Measurements from ENCODE around the gene PODNL1. TPM values are rescaled to one million over a fixed set of nuclear protein-coding genes. Genes with fewer than 3 reads are reported as not detected.

PODNL1 gene
- total RNA-seq, 1 donor: not detected

GRCh38 chr19:13906910-13907309 lies 31.3 kb downstream of the PODNL1 start:
- Histone ChIP-seq H3K9me3 (ENCODE audit: low read depth, low read length) (no peaks in the 10 kb centered on the region), H3K27me3 (ENCODE audit: insufficient read depth, low read length) (no peaks in the 10 kb centered on the region), H3K4me3 (ENCODE audit: low read length) (no peak overlapping the region), H3K4me1 (ENCODE audit: insufficient read depth, low read length) (peaks cover 22% of the 10 kb centered on the region)

GRCh38 chr19:13906521-13906904 lies 31.7 kb downstream of the PODNL1 start:
- Histone ChIP-seq H3K4me3 (ENCODE audit: low read length) (peak overlapping the region; percentile 72), H3K9me3 (ENCODE audit: low read depth, low read length) (no peaks in the 10 kb centered on the region)

DNA sequence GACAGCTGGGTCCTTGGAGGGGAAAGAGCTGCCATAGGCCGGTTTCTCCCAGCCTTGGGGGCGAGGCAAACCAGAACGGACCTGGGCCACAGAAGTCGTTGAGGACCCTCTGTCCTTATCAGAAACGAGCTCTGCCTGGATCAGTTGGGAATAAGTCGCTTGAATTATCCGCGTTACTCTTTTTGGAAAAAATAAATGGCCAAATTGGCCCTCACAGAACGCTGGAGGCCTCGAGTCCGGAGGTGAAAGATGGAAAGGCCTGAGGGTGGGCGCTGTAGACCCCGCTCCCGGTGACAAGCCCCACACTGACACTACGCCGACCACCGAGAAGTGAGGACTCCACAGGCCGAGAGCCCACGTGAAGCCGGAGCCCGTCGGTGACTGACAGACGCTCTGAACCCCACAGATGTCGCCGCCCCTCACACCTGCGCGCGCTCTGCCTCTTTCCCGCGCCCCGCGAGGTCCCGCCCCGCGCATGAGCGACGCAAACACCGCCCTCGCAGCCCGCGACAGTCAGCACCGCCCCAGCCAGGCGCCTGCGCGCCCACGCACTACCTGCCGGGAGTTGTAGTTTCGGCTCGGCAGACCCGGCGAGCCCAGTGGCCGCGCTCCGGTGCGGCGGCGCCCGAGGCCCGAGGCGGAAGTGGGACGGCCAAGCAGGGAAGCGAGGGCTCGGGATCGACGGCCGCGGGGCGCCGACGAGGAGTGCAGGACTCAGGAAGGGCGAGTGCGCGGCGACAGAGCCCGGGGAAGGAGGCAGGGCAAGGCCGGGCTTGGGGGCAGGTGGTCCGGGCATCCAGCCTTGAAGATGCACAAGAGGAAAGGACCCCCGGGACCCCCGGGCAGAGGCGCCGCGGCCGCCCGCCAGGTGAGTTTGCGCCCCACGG lies 32.3 kb downstream of the PODNL1 start, which contains the start of the genes BRME1 and CC2D1A:
Gene BRME1, minus strand, starts transcription at position 484 of the 887 bp plus-strand sequence. CDS start 1,225 bp downstream, outside the sequence.
Gene CC2D1A, plus strand, starts transcription at position 568 of the 887 bp plus-strand sequence. Its CDS starts 241 bp downstream, at position 809.
- Histone ChIP-seq H3K4me1 (ENCODE audit: insufficient read depth, low read length) (peaks cover 22% of the 10 kb centered on the region), H3K9me3 (ENCODE audit: low read depth, low read length) (no peaks in the 10 kb centered on the region), H3K27me3 (ENCODE audit: insufficient read depth, low read length) (no peaks in the 10 kb centered on the region), H3K4me3 (ENCODE audit: low read length) (peak within 1 kb of the TSS; percentile 72)

More at GRCh38 chr19:13906521-13906904, 31.7 kb downstream of the PODNL1 start:
- H3K27me3 ChIP-seq (ENCODE audit: insufficient read depth, low read length): no peaks in the 10 kb centered on the region
- H3K4me1 ChIP-seq (ENCODE audit: insufficient read depth, low read length): peaks cover 22% of the 10 kb centered on the region

DNA sequence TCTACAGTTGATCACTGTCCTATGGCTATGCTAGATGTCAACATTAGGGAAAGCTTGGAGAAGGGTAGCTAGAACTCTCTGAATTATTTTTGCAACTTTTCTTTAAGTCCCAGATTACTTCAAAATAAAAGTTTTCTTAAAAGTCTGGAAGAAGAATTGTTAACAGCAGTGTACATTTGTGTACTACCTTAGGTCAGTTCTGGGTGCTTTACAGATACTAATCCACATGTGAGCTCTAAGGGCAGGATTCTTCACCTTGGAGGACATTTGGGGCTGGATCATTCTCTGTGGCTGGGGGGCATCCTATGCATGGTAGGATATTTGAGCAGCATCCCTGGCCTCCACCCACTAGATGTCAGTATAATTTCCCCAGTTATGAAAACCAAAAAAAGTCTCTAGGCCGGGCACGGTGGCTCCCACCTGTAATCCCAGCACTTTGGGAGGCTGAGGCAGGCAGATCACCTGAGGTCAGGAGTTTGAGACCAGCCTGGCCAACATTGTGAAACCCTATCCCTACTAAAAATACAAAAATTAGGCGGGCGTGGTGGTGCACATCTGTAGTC lies 35.1 kb downstream of the PODNL1 start:
- Histone ChIP-seq H3K27me3 (ENCODE audit: insufficient read depth, low read length) (no peaks in the 10 kb centered on the region), H3K9me3 (ENCODE audit: low read depth, low read length) (no peaks in the 10 kb centered on the region), H3K4me1 (ENCODE audit: insufficient read depth, low read length) (peaks cover 22% of the 10 kb centered on the region), H3K4me3 (ENCODE audit: low read length) (no peak overlapping the region)

DNA sequence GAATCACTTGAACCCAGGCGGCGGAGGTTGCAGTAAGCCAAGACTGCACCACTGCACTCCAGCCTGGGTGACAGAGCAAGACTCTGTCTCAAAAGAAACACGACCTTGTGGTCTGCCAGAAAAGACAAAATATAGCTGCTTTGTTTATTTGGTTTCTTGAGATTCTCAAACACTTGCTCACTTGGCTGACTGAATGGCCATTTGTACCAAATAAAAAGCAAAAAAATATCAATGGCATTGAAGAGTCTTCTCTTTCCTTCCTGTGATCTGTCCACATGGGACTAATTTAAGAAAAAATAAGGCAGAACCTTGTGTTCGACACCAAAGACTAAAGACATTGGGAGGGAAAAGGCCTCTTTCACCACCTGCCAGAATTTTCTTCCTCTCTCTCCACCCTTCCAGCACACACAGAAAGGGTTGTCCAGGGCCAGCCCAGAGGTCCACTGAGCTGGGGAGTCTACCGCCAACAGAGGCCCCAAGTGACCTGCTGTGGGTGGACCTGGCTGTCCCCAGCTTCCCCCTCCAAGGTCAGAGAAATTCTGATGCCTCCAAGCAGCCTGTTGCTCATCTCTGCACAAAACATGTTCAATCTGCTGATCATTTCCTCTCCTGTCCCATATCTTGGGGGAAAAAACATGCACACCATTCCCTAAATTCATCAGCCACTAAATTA lies 38.2 kb downstream of the PODNL1 start:
- Histone ChIP-seq H3K9me3 (ENCODE audit: low read depth, low read length) (no peaks in the 10 kb centered on the region), H3K4me3 (ENCODE audit: low read length) (no peak overlapping the region), H3K27me3 (ENCODE audit: insufficient read depth, low read length) (no peaks in the 10 kb centered on the region), H3K4me1 (ENCODE audit: insufficient read depth, low read length) (peaks cover 6% of the 10 kb centered on the region)

DNA sequence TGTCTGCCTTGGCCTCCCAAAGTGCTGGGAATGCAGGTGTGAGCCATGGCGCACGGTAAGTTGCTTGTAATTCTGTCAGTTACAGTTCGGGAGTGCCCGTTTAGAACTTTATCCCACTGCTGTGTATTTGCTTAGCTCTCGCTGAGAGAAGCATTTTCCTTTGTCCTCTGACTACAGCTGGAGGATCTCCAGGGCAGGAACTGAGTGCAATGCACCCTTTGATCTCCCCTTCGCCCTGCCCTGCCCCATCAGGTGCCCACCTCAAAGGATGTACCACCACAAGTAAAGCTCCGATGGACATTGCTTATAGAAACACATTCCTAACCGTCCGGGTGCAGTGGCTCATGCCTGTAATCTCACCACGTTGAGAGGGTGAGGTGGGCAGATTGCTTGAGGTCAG lies 38.8 kb downstream of the PODNL1 start:
- Histone ChIP-seq H3K9me3 (ENCODE audit: low read depth, low read length) (no peaks in the 10 kb centered on the region), H3K27me3 (ENCODE audit: insufficient read depth, low read length) (no peaks in the 10 kb centered on the region), H3K4me3 (ENCODE audit: low read length) (no peak overlapping the region), H3K4me1 (ENCODE audit: insufficient read depth, low read length) (peaks cover 6% of the 10 kb centered on the region)

- Histone ChIP-seq H3K4me1 (ENCODE audit: insufficient read depth, low read length) (no peaks in the 10 kb centered on the region), H3K27me3 (ENCODE audit: insufficient read depth, low read length) (no peaks in the 10 kb centered on the region), H3K9me3 (ENCODE audit: low read depth, low read length) (no peaks in the 10 kb centered on the region), H3K4me3 (ENCODE audit: low read length) (no peak overlapping the region)
Observed at GRCh38 chr19:13896227-13896626, 42.0 kb downstream of the PODNL1 start.

GRCh38 chr19:13894552-13894951 lies 43.7 kb downstream of the PODNL1 start:
- no peak overlapping the region for H3K4me3 ChIP-seq (ENCODE audit: low read length)
- H3K4me1 ChIP-seq (ENCODE audit: insufficient read depth, low read length): no peaks in the 10 kb centered on the region
- no peaks in the 10 kb centered on the region for H3K27me3 ChIP-seq (ENCODE audit: insufficient read depth, low read length)
- H3K9me3 ChIP-seq (ENCODE audit: low read depth, low read length): no peaks in the 10 kb centered on the region

- Histone ChIP-seq H3K4me1 (ENCODE audit: insufficient read depth, low read length) (no peaks in the 10 kb centered on the region), H3K4me3 (ENCODE audit: low read length) (no peak overlapping the region), H3K27me3 (ENCODE audit: insufficient read depth, low read length) (no peaks in the 10 kb centered on the region), H3K9me3 (ENCODE audit: low read depth, low read length) (no peaks in the 10 kb centered on the region)
Observed at GRCh38 chr19:13892870-13893269, 45.3 kb downstream of the PODNL1 start.

DNA sequence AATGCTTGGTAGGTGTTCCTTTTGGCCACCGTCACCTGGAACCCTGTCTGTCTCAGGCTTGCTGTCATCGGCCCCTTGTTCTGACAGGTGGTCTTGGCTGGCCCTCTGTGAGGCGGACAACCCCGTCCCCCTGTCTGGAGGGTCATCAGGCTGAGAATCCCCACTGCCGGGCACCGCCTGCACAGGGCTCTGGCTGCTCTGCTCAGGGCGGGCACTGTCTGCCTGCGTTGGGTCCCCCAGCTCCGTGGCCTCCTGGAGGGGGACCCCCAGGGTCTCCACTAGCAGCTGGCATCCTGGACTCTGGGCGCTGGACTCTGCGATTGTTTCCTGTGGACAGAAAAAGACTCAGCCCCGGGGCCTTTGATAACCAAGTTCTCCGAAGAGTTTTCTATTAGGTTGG lies 48.1 kb downstream of the PODNL1 start:
- Histone ChIP-seq H3K27me3 (ENCODE audit: insufficient read depth, low read length) (no peaks in the 10 kb centered on the region), H3K4me3 (ENCODE audit: low read length) (no peak overlapping the region), H3K4me1 (ENCODE audit: insufficient read depth, low read length) (peaks cover 14% of the 10 kb centered on the region), H3K9me3 (ENCODE audit: low read depth, low read length) (no peaks in the 10 kb centered on the region)

- Histone ChIP-seq H3K4me1 (ENCODE audit: insufficient read depth, low read length) (peaks cover 17% of the 10 kb centered on the region), H3K27me3 (ENCODE audit: insufficient read depth, low read length) (no peaks in the 10 kb centered on the region), H3K9me3 (ENCODE audit: low read depth, low read length) (no peaks in the 10 kb centered on the region), H3K4me3 (ENCODE audit: low read length) (no peak overlapping the region)
Observed at GRCh38 chr19:13888281-13888680, 49.9 kb downstream of the PODNL1 start.

- Histone ChIP-seq H3K27me3 (ENCODE audit: insufficient read depth, low read length) (no peaks in the 10 kb centered on the region), H3K4me3 (ENCODE audit: low read length) (no peak overlapping the region), H3K4me1 (ENCODE audit: insufficient read depth, low read length) (peaks cover 25% of the 10 kb centered on the region)
Observed at GRCh38 chr19:13887517-13887916, 50.7 kb downstream of the PODNL1 start.

DNA sequence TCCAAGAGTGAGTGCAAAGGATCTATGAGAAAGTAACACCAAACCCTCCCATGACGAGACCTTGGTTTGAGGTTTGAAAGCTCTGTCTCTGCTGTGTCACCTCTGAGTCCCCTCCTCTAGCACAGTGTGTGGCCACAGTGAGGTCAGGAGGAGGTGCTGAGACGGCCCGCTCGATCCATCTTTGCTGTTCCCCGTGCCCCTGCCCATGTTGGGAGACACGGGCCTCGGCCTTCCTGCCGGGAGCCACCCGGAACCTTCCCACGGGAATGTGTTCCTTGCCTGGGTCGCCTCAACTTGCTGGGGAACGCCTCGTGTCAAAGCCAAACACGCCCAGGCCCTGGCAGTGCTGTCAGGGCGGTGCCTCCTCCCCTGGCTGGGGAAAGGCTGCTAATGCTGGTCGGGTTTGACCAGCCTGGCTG lies 51.2 kb downstream of the PODNL1 start:
- H3K9me3 ChIP-seq (ENCODE audit: low read depth, low read length): no peaks in the 10 kb centered on the region
- no peaks in the 10 kb centered on the region for H3K27me3 ChIP-seq (ENCODE audit: insufficient read depth, low read length)
- no peak overlapping the region for H3K4me3 ChIP-seq (ENCODE audit: low read length)
- H3K4me1 ChIP-seq (ENCODE audit: insufficient read depth, low read length): peaks cover 30% of the 10 kb centered on the region

More at GRCh38 chr19:13887517-13887916, 50.7 kb downstream of the PODNL1 start:
- no peaks in the 10 kb centered on the region for H3K9me3 ChIP-seq (ENCODE audit: low read depth, low read length)

DNA sequence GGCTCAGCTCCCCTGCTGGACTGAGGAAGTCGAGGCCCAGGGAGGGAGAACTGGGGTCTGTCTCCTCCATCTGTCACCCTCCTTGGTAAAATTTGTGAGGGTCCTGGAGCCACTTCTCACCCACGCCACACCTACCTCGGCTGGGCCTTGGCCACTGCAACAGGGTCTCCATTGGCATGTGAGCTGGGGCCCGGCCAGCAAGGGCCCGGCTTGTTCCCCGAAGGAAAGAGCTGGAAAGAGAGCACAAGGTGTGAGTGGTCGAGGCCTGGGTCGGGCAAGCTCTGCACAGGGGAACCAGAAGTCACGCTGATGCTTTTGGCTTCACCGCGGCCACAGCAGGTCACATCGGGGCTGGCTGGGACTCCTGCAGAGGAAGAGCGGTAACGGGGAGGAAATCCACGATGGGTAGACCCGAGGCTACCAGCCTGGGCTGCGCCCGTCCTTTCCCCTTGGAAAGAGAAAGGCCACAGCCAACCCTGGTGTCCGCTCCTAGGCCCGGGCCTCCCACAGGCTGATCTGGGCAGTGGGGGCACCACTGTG lies 52.3 kb downstream of the PODNL1 start:
- Histone ChIP-seq H3K4me3 (ENCODE audit: low read length) (no peak overlapping the region), H3K4me1 (ENCODE audit: insufficient read depth, low read length) (peaks cover 41% of the 10 kb centered on the region), H3K27me3 (ENCODE audit: insufficient read depth, low read length) (no peaks in the 10 kb centered on the region), H3K9me3 (ENCODE audit: low read depth, low read length) (no peaks in the 10 kb centered on the region)

Measured in mononuclear cell (primary cell).